Retinal pigment epithelial cell (primary cell): Measurements from ENCODE around the gene TMPRSS3.

Source experiments
- DNase-seq: peaks from one replicate; pipeline ENCODE4 v3.0.0-alpha.2; 2010; ENCODE audit warnings: low read depth
- H3K4me3 ChIP-seq: 2 replicates; pipeline ENCODE4 v1.5.1; 2011; ENCODE audit warnings: mild to moderate bottlenecking, low read length, control low read depth, moderate library complexity
- TF ChIP-seq, protein P1 (sequence below): conservative IDR thresholded peaks from 2 replicates; pipeline ENCODE4 v1.5.1; 2011; ENCODE audit warnings: low read depth, low read length, control low read depth, inconsistent platforms

The TMPRSS3 gene

DNA sequence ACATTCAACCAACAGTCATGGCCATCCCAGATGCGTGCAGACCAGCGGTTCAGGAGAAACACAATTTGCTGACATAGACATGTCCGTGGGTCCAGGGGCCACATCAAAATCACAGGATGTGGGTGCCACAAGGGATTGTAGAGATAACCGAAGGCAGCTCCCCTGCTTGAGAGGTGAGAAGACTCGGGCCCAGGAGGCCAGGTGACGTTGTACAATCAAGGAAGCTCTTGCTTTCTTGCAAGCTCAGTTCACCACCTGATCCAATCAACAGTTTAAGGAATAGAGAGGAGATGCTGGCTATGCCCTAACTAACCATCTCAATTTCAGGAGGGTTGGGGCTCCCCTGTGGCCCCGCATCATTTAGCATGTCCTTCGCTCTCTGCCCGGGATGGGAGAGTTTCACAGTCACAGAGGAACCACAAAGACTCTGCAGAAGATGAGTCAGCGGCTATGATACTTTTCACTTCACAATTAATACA is 27.4 kb upstream of the TMPRSS3 start:
- no peak for DNase-seq
- H3K4me3 ChIP-seq, result no peak overlapping the region
- TF ChIP-seq, protein P1, sequence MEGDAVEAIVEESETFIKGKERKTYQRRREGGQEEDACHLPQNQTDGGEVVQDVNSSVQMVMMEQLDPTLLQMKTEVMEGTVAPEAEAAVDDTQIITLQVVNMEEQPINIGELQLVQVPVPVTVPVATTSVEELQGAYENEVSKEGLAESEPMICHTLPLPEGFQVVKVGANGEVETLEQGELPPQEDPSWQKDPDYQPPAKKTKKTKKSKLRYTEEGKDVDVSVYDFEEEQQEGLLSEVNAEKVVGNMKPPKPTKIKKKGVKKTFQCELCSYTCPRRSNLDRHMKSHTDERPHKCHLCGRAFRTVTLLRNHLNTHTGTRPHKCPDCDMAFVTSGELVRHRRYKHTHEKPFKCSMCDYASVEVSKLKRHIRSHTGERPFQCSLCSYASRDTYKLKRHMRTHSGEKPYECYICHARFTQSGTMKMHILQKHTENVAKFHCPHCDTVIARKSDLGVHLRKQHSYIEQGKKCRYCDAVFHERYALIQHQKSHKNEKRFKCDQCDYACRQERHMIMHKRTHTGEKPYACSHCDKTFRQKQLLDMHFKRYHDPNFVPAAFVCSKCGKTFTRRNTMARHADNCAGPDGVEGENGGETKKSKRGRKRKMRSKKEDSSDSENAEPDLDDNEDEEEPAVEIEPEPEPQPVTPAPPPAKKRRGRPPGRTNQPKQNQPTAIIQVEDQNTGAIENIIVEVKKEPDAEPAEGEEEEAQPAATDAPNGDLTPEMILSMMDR, result no peak

DNA sequence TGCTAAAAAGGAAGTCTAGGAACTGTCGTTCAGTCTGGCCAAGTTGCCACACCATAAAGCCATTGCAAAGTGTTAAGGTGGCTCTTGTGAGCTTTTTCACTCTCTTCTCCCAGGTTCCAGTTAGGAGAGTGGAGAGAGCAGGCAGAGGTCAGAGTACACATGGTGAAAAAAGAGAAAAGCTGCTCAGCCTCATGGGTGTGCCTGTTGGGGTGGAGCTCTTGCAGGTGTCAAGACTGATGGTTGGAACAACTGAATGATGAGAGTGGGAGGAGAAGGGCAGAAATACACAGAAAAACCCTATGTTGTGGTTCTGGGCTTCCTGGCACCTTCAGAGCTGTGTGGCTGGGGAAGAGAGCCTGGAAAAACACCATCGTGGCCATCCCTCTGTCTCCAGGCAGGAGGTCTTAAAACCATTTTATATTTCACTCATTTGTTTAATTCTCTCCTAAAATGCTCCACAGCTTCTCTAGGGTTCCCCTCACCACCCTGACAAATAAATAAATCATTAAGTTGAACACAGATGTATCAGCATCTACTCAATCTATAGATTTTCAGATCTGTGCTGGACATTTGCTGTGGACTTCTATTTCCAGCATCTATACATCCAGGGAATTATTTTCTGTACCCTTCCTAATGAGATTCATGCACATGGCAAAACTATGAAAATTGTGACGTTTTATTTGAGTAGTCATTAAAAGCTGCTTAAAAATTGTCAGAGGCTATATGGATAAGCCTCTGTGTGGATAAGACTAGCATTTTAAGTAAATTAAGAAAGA is 25.4 kb upstream of the TMPRSS3 start:
- H3K4me3 ChIP-seq, result no peak overlapping the region
- DNase-seq, result no peak
- TF ChIP-seq, protein P1, result no peak

DNA sequence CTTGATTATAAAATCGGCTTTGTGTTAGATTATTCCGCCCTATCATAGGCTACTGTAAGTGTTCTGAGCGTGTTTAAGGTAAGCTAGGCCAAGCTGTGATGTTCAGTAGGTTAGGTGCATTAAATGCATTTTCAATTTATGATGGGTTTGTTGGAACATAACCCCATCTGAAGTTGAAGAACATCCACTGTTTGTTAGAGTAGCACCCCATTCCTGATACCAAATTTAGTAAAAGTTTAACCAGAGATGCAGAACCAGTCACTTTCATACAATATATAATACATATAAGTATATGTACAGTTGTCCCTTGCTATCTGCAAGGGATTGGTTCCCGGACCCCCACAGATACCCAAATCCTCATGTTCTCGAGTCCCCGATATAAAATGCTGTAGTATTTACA is 24.0 kb upstream of the TMPRSS3 start:
- DNase-seq, result no peak
- TF ChIP-seq, protein P1, result no peak
- no peak overlapping the region for H3K4me3 ChIP-seq

DNA sequence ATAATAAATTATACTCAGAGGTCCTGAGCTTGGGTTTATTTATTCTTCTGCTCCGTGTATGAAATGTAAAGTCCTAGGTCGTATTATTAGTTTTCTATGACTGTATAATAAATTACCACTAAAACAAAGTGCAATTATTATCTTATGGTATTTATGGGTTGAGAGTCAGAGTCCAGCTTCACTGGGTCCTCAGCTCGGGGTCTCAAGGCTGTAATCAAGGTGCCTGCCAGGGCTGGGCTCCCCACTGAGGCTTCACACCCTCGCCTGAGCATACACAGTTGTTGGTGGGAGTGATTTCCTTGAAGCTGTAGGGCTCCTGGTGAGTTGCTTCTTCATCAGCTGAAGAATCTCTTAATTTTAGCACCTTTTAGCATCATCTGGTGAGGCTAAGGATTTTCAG is 23.0 kb upstream of the TMPRSS3 start:
- TF ChIP-seq, protein P1, result no peak
- no peak for DNase-seq
- H3K4me3 ChIP-seq, result no peak overlapping the region

DNA sequence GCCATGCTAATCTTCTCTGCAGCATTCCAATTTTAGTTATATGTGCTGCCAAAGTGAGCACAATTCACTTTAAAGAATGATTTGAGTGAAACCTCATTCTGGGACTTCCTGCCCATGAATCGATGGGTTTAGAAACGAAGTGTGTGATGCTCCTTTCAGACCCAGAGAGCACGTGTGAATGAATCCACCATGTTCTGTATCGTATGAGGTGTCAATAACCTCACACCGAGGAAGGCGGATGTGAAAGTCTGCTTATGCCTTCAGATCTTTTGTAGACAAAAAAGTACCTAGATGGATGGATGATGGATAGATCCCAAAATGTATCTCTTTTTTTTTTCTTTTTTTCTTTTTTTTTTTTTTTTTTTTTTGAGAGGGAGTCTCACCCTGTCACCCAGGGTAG is 21.7 kb upstream of the TMPRSS3 start:
- TF ChIP-seq, protein P1, result no peak
- no peak overlapping the region for H3K4me3 ChIP-seq
- no peak for DNase-seq

DNA sequence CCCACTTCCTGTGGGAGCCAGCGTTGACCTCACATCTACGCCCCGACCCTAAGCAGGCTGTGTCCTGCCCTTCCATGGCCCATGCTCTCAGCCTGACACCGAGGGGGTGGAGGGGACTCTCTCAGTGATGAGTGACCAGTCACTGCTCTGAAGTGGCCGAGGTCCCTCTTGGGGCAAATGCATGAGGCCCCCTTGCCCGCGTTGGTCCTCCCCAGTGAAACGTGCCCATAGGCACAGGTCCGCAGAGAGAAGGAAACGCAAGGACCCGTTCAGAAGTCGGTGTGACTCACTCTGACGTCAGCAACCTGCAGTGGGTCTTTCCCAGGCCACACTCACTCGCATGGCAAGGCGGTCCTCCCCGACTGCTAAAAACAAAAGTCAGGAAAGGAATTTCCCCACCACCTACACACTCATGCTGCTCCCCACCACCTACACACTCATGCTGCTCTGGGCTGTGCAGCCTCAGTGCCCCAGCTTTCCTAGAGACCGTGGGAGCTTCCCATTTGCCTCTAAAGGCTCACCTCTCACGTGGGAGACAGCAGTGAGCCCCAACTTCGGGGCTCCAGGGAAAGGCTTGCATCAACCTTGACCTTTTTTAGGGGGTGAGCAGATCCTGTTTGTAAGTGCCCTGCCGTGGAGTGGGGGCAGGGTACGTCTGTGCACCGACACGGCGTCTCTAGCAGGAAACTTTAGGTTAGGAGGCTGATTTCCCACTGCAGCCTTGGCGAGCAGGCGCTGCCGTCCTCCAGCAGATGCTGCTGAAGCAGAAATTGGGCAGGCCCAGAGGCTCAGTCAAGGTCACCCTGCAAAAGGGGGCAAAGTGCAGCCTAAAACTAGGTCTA is 19.3 kb upstream of the TMPRSS3 start:
- no peak overlapping the region for H3K4me3 ChIP-seq
- no peak for DNase-seq
- TF ChIP-seq, protein P1, result no peak
